ENCODE measurements around the gene PLPP4. TPM values are rescaled to one million over a fixed set of nuclear protein-coding genes. Genes with fewer than 3 reads are reported as not detected.

Gene PLPP4
- total and polyA plus RNA-seq, 10 of the 15 experiments (the other 5 are each of a cell fraction or from before 2014, with no cell fraction given) = 0.08 to 3.1 (median 0.26) TPM; not detected in 3

DNA sequence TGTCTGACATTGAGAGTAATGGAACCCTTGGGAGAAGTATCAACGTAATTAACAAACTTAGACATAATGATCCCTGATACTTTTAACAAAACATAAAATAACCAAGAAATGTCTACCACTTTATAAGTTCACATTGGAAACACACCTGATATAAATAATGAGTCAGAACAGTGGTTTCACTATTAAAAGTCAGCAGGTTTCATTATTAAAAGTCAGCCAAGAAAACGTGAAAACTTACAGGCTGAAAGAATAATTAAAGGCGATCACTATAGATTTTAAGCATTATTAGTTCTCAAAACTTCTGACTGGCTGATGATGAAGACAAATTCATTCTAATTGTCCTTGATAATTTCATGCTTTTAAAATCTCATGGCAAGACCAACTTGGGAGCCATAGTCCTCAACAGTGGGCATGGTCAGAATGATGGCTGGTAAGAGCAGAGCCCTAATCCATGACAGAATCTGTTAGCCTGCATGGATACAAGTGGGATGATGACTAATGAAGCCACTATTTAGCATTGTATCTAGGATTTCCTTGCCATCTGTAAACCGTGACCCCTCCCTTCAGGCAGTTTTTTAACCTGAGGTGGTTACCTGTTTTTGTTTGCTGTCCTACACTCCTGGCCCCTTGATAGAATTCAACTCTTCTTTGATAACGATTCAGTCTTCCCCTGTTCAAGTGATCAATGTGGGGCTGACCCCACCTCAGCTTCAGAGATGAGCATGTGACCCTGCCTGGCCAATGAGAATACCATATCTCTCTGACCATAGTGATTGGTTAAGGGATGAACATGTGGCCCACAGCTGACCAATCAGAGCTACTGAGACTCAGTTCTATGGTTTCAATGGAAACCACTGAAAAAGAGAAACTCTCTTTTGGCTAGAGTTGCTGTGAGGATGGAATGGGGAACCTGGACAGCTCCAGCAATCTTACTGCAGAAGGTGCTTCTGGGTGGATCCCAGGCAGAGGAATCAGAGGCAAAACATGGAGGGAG is 151.0 kb downstream of the PLPP4 start (continued):
- TF ChIP-seq, protein P1, sequence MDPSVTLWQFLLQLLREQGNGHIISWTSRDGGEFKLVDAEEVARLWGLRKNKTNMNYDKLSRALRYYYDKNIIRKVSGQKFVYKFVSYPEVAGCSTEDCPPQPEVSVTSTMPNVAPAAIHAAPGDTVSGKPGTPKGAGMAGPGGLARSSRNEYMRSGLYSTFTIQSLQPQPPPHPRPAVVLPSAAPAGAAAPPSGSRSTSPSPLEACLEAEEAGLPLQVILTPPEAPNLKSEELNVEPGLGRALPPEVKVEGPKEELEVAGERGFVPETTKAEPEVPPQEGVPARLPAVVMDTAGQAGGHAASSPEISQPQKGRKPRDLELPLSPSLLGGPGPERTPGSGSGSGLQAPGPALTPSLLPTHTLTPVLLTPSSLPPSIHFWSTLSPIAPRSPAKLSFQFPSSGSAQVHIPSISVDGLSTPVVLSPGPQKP (IDR thresholded peaks at IDR 0.05; ENCODE audit: low read depth, low read length) = no peak
- TF ChIP-seq NFXL1 (IDR thresholded peaks at IDR 0.05; ENCODE audit: borderline replicate concordance) (no peak), KAT2A (conservative IDR thresholded peaks at IDR 0.05; ENCODE audit: control insufficient read depth, low read depth, low read length) (no peak), FOXM1 (IDR thresholded peaks at IDR 0.05; ENCODE audit: low read depth, low read length) (peak; percentile 54; the same call in 1 of the 2 replicates), MTA3 (IDR thresholded peaks at IDR 0.05; ENCODE audit: borderline replicate concordance, low read length) (0 out of 2 replicates have a peak, but pooled peaks have one; percentile 44), GATAD2B (conservative IDR thresholded peaks at IDR 0.05; ENCODE audit: low read depth) (no peak), HDAC2 (IDR thresholded peaks at IDR 0.05) (no peak), RUNX3 (IDR thresholded peaks at IDR 0.05; ENCODE audit: low read length) (peak; percentile 49; the same call in 1 of the 2 replicates), EED (IDR thresholded peaks at IDR 0.05; ENCODE audit: low read depth) (no peak), TARDBP (IDR thresholded peaks at IDR 0.05; ENCODE audit: borderline replicate concordance) (no peak), CBX3 (IDR thresholded peaks at IDR 0.05; ENCODE audit: borderline replicate concordance, low read depth) (no peak), EGR1 (IDR thresholded peaks at IDR 0.05; ENCODE audit: borderline replicate concordance in 1 of 2, low read depth in 2 of 2, low read length in 2 of 2) (no peak), MTA2 (IDR thresholded peaks at IDR 0.05; ENCODE audit: low read depth) (peak; percentile 83), TCF12 (IDR thresholded peaks at IDR 0.05; ENCODE audit: low read depth, low read length) (0 out of 2 replicates have a peak, but pooled peaks have one; percentile 26), SMAD1 (IDR thresholded peaks at IDR 0.05; ENCODE audit: low read depth, partially characterized antibody) (no peak), RB1 (IDR thresholded peaks at IDR 0.05; ENCODE audit: borderline replicate concordance) (no peak), ZNF622 (IDR thresholded peaks at IDR 0.05) (no peak), ZNF217 (IDR thresholded peaks at IDR 0.05) (peak; percentile 98)
- TF ChIP-seq, protein P2, sequence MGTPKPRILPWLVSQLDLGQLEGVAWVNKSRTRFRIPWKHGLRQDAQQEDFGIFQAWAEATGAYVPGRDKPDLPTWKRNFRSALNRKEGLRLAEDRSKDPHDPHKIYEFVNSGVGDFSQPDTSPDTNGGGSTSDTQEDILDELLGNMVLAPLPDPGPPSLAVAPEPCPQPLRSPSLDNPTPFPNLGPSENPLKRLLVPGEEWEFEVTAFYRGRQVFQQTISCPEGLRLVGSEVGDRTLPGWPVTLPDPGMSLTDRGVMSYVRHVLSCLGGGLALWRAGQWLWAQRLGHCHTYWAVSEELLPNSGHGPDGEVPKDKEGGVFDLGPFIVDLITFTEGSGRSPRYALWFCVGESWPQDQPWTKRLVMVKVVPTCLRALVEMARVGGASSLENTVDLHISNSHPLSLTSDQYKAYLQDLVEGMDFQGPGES (IDR thresholded peaks at IDR 0.05) = no peak
- TF ChIP-seq, protein P3, sequence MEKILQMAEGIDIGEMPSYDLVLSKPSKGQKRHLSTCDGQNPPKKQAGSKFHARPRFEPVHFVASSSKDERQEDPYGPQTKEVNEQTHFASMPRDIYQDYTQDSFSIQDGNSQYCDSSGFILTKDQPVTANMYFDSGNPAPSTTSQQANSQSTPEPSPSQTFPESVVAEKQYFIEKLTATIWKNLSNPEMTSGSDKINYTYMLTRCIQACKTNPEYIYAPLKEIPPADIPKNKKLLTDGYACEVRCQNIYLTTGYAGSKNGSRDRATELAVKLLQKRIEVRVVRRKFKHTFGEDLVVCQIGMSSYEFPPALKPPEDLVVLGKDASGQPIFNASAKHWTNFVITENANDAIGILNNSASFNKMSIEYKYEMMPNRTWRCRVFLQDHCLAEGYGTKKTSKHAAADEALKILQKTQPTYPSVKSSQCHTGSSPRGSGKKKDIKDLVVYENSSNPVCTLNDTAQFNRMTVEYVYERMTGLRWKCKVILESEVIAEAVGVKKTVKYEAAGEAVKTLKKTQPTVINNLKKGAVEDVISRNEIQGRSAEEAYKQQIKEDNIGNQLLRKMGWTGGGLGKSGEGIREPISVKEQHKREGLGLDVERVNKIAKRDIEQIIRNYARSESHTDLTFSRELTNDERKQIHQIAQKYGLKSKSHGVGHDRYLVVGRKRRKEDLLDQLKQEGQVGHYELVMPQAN (conservative IDR thresholded peaks at IDR 0.05) = no peak
- TF ChIP-seq, protein P4, sequence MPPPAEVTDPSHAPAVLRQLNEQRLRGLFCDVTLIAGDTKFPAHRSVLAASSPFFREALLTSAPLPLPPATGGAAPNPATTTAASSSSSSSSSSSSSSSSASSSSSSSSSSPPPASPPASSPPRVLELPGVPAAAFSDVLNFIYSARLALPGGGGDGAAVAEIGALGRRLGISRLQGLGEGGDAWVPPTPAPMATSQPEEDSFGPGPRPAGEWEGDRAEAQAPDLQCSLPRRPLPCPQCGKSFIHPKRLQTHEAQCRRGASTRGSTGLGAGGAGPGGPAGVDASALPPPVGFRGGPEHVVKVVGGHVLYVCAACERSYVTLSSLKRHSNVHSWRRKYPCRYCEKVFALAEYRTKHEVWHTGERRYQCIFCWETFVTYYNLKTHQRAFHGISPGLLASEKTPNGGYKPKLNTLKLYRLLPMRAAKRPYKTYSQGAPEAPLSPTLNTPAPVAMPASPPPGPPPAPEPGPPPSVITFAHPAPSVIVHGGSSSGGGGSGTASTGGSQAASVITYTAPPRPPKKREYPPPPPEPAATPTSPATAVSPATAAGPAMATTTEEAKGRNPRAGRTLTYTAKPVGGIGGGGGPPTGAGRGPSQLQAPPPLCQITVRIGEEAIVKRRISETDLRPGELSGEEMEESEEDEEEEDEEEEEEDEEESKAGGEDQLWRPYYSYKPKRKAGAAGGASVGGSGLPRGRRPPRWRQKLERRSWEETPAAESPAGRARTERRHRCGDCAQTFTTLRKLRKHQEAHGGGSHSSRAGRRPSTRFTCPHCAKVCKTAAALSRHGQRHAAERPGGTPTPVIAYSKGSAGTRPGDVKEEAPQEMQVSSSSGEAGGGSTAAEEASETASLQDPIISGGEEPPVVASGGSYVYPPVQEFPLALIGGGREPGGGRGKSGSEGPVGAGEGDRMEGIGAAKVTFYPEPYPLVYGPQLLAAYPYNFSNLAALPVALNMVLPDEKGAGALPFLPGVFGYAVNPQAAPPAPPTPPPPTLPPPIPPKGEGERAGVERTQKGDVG (CRISPR knock-in tag; IDR thresholded peaks at IDR 0.05) = no peak

All from GM12878 (cell line).